AG20443 (cell line): ENCODE measurements around the gene GABRB2.

Experiments used
- DNase-seq: peaks from one replicate; pipeline ENCODE4 v3.0.0; 2012; ENCODE audit warnings: low spot score, mixed read lengths

Gene GABRB2

DNA sequence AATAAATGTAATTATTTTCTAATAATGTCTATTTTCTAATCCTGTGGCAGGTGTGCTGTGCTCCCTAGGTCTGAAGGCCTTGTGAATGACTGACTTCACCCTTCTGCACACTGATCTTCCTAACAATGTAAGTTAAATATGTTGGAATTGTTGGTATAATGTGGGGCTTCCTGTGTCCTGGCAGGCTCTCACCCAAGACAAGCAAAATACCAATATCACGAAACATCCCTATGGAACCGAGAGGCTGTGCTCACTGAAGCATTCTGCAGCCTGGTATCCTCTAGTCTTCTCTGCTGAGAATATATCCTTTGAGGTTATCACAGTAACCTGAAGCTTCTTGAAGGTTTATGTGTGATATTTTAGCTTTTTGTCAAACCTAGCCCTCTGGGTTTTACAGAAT lies 159.4 kb downstream of the GABRB2 start:
- DNase-seq, result no peak

DNA sequence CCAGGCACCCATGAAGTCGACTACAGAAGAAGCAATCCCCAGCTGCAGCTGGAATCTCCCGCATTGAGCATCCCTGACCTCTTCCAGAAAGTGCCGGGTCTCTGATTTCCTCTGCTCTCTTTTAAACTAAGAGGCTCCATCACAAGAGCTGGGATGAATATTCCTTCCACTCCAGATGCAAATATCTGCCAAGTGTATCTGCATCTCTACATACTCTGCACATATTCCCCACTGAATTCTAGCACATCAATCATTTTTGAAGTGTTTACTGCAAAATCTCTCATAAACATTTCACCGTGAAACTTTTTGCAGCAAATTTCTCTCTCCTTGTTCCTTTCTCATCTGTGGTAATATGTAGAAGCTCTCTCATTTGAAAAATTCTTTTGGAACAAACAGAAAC lies 161.5 kb downstream of the GABRB2 start:
- DNase-seq, result no peak

DNA sequence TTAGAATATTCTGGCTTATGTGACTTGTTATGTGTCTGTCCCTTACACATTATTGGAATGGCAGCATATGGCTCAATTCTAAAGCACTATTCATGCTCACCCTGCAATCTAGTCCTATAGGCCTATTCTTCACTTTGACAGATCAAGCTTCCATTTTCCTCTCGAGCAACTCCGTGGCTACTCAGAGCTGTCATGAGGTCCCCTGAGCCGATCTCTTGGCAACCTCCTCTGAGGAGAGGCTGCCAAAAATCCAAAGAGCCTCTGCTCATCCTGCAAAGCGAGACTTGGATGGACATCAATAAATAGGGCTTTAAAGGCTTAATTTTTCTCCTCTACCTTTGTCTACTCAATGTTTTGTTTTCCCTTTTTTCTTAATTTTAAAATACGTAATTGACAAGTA lies 163.8 kb downstream of the GABRB2 start:
- DNase-seq, result no peak

GRCh38 chr5:161380486-161380885 lies 166.0 kb downstream of the GABRB2 start:
- DNase-seq, result no peak

DNA sequence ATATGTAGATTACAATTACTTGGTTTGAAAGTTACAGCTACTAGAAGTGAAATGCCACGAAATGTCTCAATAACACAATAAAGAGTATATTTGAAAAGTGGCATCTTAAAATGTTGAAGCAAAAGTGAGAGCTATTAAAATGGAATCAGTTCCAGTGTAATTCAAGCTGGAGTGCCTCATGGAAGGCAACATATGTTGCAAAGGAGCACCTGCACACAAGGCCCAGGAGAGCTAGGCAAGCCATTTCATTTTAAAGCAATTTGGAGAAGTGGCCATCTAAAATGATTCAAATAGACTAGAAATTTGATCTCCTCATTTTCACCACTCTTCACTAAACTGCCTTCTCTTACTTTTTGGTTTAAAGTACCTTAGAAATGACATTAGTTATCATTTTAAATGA lies 167.8 kb downstream of the GABRB2 start:
- no peak for DNase-seq

- DNase-seq, result no peak
Measured at GRCh38 chr5:161376034-161376433, 170.5 kb downstream of the GABRB2 start.

GRCh38 chr5:161373345-161373707 lies 173.2 kb downstream of the GABRB2 start:
- DNase-seq, result no peak

DNA sequence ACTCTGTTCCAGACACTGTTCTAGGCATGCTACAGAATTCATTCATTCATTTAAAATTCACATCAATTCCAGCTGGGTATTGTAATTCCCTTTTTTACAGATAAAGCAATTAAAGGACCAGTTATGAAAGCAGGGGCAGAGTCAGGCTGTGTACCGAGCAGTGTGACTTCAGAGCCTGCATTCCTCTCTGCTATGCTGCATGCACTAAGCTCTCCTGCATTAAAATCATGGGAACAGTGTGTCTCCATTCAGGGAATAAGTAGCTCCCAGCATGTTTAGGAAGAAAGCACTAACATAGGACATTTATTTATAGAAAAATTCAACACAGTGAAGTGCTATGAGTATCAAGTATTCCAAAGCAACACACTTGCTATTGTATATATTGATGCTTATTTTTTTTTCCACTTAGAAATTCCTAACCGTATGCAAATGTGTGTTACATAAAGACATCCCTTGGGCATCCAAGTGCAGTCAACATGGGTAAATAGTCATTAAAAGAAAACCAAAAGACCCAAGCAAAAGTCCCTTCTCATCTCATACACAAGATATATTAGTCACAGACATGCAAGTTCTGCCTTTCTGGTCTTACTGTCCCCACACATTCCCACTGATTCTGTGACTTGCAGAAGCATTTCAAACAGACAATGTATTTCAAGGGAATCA lies 173.7 kb downstream of the GABRB2 start:
- no peak for DNase-seq

DNA sequence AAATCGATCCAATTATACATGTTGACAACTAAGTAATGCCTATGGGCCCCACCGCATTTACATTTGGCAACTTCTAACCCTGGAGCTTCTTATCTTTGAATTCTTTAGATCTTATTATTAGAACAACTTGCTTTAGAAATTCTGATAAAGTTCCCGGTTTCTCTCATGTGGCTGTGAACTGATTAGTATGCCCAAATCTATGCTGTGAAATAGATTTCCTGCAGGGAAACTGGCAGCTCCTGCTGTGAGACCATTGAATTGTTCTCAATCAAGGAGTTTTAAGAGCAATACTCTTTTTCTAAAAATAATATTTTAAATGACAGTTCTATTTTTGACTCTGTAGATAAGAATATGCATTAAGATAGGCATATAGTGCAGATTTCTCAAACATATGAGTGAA lies 177.5 kb downstream of the GABRB2 start:
- no peak for DNase-seq

DNA sequence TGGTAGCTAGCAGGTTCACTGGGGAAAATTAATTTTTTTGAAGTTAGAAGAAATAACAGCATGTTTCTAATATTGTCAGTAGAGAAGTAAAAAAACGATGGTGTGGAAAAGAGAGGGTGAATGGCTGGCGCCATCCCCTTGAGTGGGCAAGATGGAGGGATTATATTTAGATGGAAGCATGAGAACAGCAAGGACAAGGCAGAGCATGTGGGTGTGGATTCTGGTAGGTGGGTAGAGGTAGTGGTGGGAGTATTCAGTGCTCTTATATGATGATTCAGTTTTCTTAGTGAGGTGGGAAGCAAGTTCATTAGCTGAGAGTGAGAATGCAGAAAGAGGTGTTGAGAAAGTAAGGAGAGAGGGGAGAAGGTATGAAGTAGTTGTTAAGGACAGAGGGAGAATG lies 188.1 kb downstream of the GABRB2 start:
- DNase-seq, result no peak

- no peak for DNase-seq
Measured at GRCh38 chr5:161344234-161344633, 202.3 kb downstream of the GABRB2 start.

- DNase-seq, result no peak
Measured at GRCh38 chr5:161342886-161343285, 203.6 kb downstream of the GABRB2 start.

DNA sequence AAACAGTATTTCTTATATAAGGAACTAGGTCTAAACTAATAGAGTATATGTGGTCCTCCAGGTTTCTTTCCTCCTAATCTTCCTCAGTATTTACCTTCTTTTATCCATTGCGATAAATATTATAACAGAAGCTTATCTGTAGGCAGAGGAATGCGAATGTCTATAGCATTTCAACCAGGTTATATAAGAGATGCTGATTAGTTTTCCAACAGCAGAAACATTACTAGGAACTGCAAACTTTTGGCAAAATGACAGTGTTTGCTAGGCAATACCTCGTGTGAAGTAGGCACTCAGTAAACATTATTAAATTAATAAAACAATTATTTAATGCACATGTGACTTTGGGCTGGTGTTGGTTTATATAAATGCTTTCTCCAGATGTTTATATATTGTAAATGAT lies 206.5 kb downstream of the GABRB2 start:
- DNase-seq, result no peak

DNA sequence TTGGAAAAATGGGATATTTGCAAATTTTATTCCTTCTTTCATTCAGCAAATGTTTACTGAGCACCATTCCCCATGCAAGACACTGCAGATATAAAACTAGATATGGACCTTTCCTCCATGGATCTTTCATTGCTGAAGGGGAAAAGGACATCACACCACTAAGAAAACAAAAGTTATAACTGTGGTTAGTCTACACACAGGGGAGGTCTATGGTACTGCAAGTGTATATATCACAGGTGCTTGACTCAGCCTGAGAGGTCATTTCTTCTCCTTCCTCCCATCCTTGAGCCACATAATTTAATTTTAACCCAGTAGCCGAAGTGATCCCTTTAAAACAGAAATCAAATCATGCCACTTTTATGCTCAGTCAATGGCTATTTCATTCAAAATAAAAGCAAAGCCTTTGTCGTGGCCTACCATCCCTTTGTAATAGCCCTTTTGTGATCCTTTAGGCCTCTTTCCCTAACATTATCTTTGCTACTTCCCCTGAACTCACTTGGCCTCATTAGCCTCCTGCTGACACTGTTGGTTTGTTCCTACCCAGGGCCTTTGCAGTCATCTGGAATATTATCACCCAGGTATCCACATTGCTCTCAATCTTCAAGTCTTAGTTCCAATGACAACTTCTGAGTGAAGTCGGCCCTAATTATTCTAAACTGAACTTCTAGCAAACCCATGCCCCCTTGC lies 213.2 kb downstream of the GABRB2 start:
- no peak for DNase-seq

GRCh38 chr5:161332343-161332742 lies 214.2 kb downstream of the GABRB2 start:
- no peak for DNase-seq

GRCh38 chr5:161314033-161314432 lies 232.5 kb downstream of the GABRB2 start:
- no peak for DNase-seq

DNA sequence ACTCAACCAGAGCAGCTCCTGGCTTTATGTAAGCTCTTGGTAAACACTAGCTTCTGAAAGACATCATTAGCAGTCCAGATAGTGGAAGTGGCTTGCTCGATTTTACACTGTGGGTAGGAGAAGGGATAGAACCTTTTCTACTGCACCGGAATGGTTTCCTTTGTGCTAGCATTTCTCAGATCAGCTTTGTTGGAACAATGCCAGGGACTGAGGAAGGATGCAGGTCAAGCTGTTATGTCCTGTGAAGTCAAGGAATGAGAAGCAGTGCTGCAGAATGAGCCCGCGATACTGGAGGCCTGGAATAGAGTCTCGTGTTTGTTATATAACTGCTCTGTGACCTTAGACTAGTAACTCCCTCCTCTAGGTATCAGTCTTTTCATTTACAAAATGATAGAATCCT lies 233.6 kb downstream of the GABRB2 start:
- DNase-seq, result no peak

- no peak for DNase-seq
Measured at GRCh38 chr5:161311965-161312364, 234.6 kb downstream of the GABRB2 start.

DNA sequence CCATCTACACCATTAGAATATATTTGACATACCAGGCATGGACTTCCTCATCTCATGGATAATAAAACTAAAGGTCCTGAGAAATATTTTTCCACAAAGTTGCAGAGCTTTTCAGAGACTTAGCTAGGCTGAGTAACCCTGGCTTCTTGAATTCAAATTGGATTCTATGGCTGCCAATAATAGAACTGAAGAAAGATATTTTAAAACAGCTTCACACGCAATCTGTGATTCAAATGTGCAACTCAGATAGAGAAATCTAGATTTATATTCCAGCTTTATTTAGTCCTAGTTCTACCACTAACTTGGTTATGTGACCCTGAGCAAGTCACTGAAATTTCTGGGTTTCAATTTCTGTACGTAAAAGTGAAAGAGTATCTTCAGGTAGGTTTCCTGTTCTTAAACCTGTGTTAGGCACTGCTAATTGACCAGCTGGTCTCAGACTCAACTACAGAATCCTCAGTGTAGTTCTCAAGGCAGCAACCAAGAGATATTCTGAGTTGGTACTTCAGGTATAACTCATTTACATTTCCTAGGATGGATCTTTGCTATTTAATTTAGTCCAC lies 235.3 kb downstream of the GABRB2 start:
- no peak for DNase-seq

GRCh38 chr5:161306351-161306995 lies 240.1 kb downstream of the GABRB2 start:
- DNase-seq, result no peak

- no peak for DNase-seq
Measured at GRCh38 chr5:161305601-161306000, 240.9 kb downstream of the GABRB2 start.

DNA sequence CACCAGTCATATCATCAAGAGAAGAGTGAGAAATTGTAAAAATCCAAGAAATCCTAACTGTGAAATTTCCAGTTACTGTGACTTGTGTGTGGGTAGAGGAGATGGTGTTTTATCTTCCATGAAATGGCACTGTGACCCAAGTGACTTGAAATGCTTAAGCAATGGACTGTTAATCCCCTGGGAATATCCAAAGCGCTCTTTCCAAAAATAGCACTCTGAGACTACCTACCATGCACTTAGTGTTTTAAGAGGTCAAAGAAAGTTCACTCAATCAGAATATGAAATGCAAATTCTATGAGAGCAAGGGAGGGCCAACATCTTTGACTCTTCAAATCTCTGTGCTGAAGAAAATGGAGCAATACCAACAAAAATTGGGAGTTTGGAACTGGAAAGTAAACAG lies 244.0 kb downstream of the GABRB2 start:
- no peak for DNase-seq

DNA sequence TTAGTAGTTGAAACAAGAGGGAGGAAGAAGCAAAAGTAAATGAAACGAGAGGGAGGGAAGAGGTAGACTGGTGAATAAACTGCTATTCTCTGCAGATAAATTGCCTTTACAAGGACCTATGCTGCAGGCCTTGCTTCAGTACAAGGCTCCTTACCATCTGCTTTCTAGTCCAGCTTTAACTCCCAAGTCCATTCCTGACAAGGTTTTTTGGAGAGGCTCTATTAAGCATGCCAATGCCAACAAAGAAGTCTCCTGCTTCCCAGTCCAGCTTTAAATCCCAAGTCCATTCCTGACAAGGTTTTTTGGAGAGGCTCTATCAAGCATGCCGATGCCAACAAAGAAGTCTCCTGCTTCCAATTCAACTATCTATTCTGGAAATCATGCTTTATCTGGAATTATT lies 244.9 kb downstream of the GABRB2 start:
- DNase-seq, result no peak
